NCI-H1436 (cell line): ENCODE results near the gene FRS2.
"Not testable (repeated sequence)": the region's sequence is repeated elsewhere in the genome, so short reads cannot be mapped to it uniquely, and the experiment has no call there.

Experiments used
- DNase-seq: peaks from one replicate; lab custom pipeline; 2025; lab: John Stamatoyannopoulos, UW

FRS2 gene

DNA sequence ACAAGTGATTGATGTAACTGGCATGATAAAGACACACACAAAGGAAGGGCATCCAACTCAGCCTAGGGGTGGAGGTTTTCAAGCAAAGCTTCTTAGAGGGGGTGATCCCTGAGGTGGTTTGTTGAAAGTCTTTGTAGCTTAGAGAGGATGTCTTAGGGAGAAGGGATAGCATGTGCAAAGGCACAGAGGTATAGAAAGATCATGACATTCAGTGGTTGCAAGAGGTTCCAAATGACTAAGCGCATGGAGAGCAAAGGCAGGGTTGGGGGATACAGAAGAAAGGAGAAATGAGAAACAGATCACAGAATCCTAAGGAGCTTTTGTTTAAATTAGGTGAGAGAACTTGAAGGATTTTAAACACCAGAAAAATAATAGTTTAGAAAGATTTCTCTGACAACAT lies 109.9 kb downstream of the FRS2 start:
- DNase-seq: no peak

DNA sequence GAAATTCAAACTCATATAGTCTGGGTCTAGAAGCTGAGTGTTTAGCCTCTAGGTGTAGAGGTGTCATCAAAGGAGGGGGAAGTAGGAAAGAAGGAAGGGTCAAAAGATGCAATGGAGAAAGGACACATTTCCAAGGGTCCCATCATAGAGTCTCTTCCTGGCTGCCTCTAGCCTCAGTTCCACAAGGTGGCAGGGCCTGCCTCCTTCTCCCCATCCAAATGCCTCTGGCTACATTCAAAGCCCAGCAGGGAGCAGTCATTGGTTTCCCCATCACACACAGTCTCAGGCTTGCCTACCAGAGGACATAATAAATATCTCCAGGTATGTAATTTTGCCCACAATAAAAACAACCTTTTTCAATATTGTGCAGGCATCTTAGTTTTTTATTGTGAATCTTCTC lies 113.0 kb downstream of the FRS2 start:
- DNase-seq: no peak

DNA sequence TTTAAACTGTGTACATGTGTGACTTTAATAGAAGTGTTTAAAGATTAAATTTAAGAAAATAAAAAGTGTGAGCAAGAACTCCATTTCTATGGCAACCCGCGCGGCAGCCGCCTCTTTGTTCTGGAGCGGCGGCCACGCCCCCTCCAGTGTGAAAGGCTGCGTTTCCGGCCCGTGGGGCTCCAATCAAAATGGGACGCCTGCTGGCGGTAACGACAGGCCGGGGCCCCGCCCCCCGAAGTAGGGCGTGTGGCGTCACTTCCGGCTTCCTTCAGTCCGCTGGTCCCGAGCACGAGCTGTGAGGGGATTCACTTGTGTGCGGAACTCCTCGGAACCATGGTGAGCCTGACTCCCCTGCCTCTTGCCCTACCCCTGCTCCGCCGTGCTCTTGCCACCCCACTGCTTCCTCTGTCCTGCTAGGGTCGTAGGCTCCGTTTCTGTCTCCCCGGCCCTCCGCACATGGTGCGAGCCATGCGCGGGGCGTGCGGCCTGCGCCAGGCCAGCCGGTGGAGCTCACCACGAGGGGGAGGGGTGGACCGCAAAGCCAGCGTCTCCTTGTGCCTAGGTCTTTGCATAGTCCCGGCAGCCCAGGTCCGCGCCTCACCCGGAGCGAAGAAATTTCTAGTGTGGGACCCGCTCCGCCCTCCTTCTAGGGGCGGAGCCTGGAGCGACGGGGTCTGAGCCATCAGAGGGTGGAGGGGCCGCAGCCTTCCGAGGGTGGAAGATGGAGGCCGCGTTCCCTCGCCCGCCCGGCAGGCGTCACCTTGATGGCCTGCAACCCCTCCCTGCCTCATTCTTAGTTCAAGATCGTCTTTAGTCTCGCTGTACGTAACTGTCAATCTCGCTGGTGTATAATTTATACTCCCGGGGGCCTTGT lies 115.2 kb downstream of the FRS2 start, which contains the start of gene CCT2:
Gene CCT2 (plus strand): TSS at position 271 of the 874 bp plus-strand sequence. CDS start 63 bp downstream, at position 334.
- peak; percentile 96 for DNase-seq

DNA sequence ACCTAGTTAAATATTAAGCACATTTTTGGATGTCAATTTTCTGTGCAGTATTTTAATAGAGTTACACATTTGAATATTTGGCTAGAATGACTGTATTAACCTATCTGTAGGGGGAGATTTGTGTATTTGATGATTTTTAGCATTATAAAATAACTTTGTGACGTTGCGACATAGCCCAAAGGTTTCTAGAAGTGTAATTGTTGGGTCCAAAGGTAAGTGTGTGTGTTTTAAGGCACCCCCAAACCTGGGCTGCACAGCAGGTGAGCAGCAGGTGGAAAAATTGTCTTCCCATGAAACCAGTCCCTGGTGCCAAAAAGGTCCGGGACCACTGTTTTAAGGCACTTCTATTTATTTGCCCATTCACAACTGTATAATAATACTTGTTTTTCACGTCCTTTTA lies 118.3 kb downstream of the FRS2 start:
- DNase-seq: no peak

DNA sequence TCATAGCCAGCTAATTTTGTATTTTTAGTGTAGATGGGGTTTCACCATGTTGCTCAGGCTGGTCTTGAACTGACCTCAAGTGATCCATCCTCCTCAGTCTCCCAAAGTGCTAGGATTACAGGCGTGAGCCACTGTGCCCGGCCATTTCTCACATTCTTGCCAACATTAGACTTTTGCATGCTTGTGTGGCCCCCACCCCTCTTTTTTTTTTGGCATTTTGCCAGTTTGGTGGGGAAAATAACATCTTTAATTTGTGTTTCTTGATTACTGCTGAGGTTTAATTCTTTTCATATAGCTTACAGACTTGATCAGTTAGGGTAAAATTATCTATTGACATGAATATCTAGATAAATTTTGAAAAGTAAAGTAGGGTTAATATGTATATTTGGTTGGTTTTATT lies 118.9 kb downstream of the FRS2 start:
- DNase-seq: no peak

DNA sequence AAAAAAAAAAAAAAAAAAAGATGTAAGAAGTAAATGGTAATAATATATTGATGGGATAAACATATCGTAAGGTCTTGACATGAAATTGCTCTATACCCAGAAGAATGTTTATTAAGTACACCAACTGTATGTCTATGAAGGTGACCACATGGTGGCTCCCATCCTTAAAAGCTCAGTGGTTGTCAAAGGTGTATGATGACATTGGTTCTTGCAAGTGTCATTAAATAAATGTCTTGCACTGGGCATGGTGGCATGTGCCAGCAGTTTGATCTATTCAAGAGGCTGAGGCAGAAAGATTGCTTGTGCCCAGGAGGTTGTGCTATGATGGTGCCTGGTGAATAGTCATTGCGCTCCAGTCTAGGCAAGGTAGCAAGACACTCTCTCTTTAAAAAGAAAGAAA lies 125.5 kb downstream of the FRS2 start:
- DNase-seq: no peak

DNA sequence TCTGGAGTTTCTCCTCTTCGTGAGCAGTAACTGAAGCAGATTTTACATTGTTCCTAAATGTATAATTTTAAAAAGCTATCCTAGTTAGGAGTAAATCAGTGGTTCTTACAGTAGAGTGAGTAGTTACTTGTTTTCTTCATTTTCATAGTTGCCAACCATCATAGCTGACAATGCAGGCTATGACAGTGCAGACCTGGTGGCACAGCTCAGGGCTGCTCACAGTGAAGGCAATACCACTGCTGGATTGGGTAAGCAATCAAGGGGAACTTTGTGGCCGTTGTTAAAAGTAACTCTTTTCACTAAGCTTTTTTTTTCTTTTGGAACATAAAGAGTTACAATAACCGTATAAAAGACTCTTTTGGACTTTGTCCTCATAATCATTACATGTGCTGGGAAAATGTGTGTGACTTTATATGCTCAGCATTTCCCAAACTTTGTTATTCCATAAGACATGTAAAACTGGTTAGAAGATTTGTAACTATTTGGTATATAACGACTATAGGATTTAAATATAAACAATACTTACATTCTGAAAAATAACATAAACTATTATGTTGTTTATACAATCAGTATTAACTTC lies 128.1 kb downstream of the FRS2 start:
- DNase-seq: no peak

DNA sequence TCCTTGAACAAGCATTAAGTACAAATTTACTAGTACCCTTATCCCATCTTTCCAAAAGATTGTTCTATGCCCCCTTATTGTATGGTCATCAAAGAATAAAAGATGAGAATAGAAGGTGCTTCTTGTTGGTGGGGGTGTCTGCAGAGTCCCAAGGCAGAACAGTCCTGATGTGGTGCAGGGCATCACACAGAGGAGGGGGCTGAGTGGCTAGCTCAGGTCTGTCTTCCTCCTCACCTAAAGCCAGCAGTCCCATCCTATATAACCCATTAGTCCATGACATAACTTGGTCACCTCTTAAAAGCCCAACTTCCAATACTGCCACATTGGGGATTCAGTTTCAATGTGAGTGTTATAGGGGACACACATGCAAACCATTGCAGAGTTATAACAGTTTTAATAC lies 130.6 kb downstream of the FRS2 start:
- DNase-seq: no peak

DNA sequence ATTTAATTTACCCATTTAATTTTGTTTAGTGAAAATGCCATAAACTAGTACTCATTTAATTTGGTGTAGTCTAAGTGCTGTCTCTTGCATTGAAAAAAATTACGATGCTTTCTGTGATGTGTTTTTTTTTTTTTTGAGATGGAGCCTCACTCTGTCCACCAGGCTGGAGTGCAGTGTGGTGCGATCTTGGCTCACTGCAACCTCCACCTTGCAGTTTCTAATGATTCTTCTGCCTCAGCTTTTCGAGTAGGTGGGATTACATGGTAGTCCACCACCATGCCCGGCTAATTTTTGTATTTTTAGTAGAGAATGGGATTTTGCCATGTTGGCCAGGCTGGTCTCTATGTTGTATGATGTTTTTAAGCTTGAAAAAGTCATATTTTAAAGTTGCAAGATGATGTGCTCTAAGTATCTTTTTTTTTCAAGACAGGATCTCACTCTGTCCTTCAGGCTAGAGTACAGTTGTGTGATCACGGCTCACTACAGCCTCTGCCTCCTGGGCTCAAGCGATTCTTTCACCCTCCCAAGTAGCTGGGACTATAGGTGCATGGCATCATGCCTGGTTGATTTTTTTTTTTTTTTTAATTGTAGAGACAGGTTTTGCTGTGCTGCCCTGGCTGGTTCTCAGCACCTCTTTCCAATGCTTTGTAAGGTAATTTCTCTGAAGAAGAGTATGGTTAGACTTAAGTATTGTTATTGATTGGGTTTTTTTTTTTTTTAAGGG lies 131.9 kb downstream of the FRS2 start:
- no peak for DNase-seq

DNA sequence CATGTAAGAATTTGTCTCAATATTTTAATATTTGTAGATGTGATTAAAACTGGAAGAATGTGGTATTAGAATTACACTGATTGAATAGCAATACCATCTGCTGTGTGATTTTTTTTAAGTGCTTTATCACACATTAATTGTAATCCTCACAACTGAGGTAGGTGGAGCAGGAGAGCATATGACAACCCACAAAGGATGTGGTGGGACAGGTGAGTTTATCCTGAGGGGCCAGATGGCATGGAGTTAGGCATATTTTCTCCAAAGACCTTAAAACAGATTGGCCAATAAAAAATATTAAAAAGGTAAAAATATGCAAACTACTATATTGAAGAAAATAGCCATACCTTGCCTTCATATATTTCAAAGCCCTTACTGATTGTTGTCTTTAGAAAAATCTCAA lies 132.8 kb downstream of the FRS2 start:
- DNase-seq: no peak

DNA sequence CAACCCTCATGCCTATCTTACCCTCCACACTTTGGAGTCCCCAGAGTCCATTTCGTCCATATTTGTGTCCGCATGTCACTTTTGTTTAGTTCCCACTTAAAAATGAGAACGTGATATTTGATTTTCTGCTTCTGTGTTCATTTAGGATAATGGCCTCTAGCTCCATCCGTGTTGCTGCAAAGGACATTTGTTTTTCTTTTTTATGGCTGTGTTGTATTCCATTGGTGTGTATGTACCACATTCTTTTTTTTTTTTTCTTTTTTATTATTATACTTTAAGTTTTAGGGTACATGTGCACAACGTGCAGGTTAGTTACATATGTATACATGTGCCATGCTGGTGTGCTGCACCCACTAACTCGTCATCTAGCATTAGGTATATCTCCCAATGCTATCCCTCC lies 133.4 kb downstream of the FRS2 start:
- not testable (repeated sequence) for DNase-seq

DNA sequence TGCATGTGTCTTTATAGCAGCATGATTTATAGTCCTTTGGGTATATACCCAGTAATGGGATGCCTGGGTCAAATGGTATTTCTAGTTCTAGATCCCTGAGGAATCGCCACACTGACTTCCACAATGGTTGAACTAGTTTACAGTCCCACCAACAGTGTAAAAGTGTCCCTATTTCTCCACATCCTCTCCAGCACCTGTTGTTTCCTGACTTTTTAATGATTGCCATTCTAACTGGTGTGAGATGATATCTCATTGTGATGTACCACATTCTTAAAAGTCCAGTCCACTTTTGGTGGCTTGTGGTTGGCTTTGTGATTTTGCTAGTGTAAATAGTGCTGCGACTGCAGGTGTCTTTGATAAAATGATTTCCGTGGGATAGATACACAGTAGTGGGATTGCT lies 134.1 kb downstream of the FRS2 start:
- not testable (repeated sequence) for DNase-seq

DNA sequence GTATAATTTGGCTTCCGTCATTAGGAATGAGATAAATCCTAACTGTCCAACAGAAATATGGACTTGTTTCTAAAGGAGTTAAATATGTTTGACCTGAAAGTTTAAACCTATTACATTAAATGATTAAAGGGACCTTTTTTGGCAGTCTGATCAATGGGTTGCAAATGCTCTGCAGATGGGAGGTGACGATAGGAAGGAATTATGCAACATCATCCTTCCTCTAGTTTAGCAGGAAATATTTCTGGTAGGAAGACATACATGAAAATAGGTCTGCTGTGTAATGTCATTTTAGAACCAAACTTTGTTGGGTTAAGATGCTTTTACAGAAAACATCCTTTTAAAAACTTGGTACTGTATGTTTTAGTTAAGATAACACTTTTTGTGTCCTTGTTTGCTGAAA lies 137.9 kb downstream of the FRS2 start:
- DNase-seq: no peak

DNA sequence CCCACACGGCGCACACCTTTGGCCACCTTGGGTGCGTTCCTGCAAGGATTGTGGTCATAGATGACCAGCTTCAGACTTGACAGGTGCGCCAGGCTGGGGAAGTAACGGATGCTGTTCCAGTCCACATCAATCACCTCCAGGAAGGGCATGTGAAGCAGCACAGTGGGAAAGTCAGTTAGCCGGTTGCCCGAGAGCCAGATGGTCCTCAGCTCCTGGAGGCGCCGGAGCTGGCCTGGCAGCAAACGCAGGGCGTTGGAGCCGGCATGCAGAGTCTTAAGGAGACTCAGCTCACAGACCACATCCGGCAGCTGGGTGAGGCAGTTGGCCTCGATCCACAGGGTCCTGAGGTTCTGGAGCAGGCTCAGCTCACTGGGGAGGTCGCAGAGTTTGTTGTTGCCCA lies 139.9 kb downstream of the FRS2 start:
- DNase-seq: no peak

DNA sequence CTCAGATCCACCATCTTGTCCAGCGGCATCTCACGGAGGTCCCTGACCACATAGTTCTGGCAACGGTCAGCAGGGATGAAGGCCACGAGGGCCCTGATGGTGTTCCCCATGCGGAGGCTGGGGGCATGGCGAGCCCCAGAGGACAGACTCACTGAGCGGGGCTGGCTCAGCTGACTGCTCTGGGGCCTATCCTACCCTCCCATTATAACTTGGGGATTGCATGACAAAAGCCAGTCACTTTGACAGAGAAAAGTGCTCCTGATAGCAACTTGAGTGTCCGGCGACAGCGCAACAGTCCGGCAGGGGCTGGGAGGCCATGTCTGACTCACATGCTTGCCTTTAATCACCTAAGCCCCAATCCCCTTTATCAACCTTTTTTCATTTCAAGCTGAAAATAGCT lies 140.5 kb downstream of the FRS2 start, which contains the start of gene LRRC10:
Gene LRRC10 (minus strand): TSS at position 179 of the 400 bp plus-strand sequence. CDS start 69 bp downstream, at position 110.
- no peak for DNase-seq

DNA sequence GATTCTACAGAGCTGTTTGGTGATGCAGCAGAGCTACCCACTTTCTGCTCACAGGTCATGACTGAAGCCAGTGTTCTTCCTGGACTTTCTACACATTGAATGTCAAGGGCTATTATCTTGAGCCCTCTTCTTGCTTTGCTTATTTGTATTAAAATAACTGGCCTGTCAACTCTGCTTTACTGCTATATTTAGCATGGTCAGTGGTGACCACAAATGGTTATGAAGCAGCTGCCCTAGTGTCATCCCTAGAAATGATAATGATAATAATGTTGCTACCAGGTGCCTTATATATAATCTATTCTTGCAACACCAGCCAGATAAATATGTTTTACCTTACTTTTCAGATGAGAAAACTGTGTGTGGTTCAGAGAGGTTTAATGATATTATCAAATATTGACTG lies 143.2 kb downstream of the FRS2 start:
- no peak for DNase-seq

DNA sequence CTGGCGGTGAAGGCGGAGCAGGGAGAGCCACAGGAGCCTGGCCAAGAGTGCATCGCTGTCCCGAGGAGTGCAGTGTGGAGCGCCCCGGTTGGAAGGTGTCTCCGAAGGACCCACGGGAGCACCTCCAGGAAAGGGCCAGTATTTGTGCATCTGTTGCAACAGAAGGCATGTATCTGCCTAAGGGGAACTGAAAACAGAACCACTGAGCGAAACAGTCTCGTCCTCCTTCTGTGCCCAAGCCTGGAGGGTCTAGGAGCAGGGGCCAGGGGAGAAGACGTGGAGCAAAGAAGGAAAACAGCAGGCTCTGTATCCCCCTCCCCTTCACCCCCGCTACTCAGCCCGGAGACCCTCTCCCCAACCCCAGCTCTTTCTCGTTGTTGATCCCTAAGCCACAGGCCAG lies 145.8 kb downstream of the FRS2 start:
- DNase-seq: no peak

DNA sequence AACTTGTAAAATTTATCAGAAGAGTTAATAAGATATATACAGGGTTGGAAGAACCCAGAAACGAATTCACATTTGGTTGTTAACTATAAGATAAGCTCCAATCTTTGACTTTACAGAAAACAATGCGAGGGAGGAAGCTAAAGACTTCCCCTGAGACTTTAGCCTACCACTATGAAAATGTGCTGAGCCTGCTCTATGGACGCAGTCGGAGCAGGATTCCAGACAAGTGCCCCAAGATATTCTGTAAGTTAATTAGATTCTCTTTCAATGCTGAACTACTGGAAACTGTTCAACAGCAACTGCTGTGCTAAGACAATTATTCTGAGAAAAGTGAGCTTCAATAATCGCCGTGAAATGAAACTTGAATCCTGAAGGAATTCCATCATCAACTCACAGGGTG lies 148.9 kb downstream of the FRS2 start:
- no peak for DNase-seq

DNA sequence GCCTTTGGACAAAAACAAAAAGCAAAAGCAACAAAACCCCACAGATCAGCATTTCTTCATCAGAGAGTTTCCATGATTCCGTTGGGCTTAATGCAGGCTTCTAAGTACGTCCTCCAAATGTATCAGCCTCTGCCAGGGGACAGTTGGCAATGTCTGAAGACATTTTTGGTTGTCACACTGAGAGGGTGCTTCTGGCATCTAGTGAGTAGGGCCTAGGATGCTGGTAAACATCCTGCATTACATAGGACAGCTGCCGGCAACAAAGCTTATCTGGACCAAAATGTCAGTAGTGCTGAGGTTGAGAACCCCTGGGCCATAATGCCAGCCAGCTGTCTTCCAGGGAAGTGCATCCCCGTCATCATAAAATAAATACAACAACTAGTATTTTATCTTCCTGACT lies 149.9 kb downstream of the FRS2 start:
- no peak for DNase-seq

DNA sequence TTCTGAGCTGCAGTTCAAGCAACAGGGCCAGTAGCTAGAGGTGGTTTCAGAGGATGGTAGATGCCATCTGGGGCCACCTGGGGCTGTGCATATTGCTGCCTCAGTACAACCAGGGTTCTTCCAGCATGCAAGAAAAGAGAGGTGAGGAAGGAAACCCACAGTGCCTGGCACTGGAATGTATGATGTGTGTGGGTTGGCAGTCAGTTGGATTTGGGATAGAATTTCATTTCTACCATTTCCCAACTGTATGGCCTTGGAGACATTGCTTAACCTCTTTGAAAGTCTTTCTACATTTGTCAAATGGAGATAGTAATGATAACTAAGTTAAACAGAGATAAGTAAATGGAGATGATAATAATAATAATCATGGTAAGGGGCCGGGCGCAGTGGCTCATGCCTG lies 150.7 kb downstream of the FRS2 start:
- DNase-seq: no peak

DNA sequence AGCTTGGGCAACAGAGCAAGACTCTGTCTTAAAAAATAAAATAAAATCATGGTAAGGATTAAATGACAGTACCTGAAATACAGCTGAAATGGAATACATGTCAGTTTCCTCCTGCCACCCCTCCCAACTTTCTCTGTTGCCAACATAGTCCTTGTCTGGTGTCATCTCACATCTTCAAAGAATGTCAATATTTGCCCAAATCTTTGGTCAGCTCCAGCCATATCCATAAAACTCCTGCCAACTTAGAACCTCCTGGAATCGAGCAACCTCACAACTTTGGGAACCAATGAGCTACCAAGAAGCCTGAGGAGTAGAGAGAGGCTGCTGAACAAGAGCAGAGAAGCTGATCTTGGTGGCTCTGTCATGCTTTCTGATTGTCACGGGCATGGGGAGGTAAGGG lies 151.4 kb downstream of the FRS2 start:
- no peak for DNase-seq

DNA sequence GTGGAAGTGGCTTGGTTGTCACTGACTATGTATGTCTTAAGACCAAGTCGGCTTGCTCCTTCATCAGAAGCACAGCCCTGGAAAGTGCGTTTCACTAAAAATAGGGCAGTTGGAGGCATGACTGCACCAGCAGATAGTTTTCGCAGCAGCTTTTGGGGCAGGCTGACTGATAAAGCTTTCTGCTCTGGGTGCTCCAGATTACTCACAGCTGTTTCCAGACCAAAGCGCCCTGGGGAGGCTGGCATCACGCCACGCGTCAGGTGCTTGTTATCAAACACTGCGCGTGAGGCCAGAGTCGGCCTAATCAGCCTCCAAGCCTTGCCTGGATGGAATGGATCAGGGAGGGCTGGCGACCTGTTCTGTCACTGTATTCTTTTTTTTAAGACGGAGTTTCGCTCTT lies 153.8 kb downstream of the FRS2 start:
- DNase-seq: no peak

DNA sequence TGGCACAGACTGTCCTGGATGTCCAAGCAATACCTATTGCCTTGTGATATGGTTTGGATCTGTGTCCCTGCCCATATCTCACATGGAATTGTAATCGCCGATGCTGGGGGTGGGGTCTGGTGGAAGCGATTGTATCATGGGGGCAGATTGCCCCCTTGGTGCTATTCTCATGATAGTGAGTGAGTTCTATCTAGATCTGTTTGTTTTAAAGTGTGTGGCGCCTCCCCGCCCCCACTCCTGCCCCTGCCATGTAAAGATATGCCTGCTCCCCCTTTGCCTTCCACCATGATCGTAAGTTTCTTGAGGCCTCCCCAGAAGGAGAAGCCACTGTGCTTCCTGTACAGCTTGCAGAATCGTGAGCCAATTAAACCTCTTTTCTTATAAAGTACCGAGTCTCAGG lies 157.3 kb downstream of the FRS2 start:
- no peak for DNase-seq
